D721Med (cell line): ENCODE data around the gene CCT5.

Experiments used
- DNase-seq: peaks from one replicate; pipeline ENCODE4 v3.0.0; 2011; ENCODE audit warnings: low spot score; ENCODE audit not compliant: insufficient read length
- FAIRE-seq: peaks from 2 replicates; lab custom pipeline; 2011; peaks lifted over from hg19 to GRCh38; lab: Jason Lieb, UNC
- CTCF ChIP-seq: IDR thresholded peaks from 2 replicates; pipeline ENCODE4 v1.5.1; 2012; ENCODE audit warnings: mild to moderate bottlenecking, control low read depth; ENCODE audit not compliant: insufficient read depth; ENCODE audit errors: missing control alignments

Gene CCT5

GRCh38 chr5:10249948-10250805 is at the start of gene CCT5:
Gene CCT5, plus strand, starts transcription at chr5:10250280. Its CDS starts 61 bp downstream, at chr5:10250341.
- no peak for TF ChIP-seq CTCF
- FAIRE-seq = no peak
- DNase-seq = peak; percentile 70

- no peak for FAIRE-seq
- no peak for DNase-seq
- peak; percentile 23 for TF ChIP-seq CTCF
These were observed 48.7 kb upstream of the CCT5 start for GRCh38 chr5:10201223-10201868.

GRCh38 chr5:10202089-10202910 is 47.8 kb upstream of the CCT5 start:
- no peak for TF ChIP-seq CTCF
- peak; percentile 98 for FAIRE-seq
- no peak for DNase-seq

GRCh38 chr5:10209004-10209403 is 41.1 kb upstream of the CCT5 start:
- FAIRE-seq (no peak), DNase-seq (no peak)
- no peak for TF ChIP-seq CTCF

GRCh38 chr5:10213316-10213715 is 36.8 kb upstream of the CCT5 start:
- TF ChIP-seq CTCF = no peak
- FAIRE-seq = no peak
- no peak for DNase-seq

GRCh38 chr5:10214041-10214440 is 36.0 kb upstream of the CCT5 start:
- no peak for DNase-seq
- no peak for TF ChIP-seq CTCF
- FAIRE-seq = no peak
